Measurements from ENCODE around the gene INPP5A. TPM values are rescaled to one million over a fixed set of nuclear protein-coding genes. Genes with fewer than 3 reads are reported as not detected.
"Not testable (repeated sequence)": the region's sequence is repeated elsewhere in the genome, so short reads cannot be mapped to it uniquely, and the experiment has no call there.

Gene INPP5A
- total RNA-seq, 2 donors from 2014 or later: 9.2 to 14.5 TPM

DNA sequence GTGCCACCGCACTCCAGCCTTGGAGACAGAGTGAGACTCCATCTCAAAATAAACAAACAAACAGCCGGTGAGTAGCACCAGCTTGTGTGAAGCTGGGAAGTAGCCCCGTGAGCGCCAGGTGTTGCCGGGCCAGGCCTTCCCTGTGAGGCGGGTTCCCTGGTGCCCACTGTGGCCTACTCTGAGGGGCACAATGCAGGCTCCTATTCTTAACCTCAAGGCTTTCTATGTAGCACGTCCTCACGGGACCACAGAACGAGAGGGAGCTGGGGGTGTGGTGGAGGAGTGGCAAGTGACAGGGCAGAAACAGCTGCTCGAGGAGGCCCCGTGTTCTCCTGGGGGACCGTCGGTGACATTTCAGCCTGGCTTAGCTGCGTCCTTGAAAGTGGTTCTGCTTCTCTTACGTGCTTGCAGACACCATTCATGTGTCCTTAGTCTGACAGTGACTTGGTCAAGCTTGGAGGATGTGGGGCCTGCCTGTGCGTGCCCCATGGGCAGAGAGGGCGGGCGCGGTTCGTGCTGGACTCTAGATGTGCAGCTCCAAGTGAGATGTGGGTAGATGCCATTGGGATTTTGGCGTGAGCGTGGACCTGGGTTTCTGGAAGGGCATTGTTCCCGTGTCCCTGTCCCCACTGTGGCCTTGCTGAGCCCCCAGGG is 131.7 kb downstream of the INPP5A start:
- Histone ChIP-seq H3K4me1 (no peaks in the 10 kb centered on the region), H3K36me3 (replicated peaks in 1 of 2; ENCODE audit: insufficient read depth in 1 of 2, low read depth in 2 of 2) (no peaks in the 10 kb centered on the region), H3K27ac (no peak overlapping the region), H3K9me3 (no peaks in the 10 kb centered on the region), H3K27me3 (no peaks in the 10 kb centered on the region), H3K4me3 (no peak overlapping the region)
- intact Hi-C loops (cut with DNase I): no loop called here
- TF ChIP-seq POLR2A (IDR thresholded peaks at IDR 0.05): no peak
- TF ChIP-seq, protein P1, sequence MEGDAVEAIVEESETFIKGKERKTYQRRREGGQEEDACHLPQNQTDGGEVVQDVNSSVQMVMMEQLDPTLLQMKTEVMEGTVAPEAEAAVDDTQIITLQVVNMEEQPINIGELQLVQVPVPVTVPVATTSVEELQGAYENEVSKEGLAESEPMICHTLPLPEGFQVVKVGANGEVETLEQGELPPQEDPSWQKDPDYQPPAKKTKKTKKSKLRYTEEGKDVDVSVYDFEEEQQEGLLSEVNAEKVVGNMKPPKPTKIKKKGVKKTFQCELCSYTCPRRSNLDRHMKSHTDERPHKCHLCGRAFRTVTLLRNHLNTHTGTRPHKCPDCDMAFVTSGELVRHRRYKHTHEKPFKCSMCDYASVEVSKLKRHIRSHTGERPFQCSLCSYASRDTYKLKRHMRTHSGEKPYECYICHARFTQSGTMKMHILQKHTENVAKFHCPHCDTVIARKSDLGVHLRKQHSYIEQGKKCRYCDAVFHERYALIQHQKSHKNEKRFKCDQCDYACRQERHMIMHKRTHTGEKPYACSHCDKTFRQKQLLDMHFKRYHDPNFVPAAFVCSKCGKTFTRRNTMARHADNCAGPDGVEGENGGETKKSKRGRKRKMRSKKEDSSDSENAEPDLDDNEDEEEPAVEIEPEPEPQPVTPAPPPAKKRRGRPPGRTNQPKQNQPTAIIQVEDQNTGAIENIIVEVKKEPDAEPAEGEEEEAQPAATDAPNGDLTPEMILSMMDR (IDR thresholded peaks at IDR 0.05): no peak
- WGBS, 2 donors: 85 to 90% methylated on average over 10 to 23 of the region's 23 CpGs
- ATAC-seq: no peak
- peak in 2 of 4 donors; percentile 8 to 10 for DNase-seq

DNA sequence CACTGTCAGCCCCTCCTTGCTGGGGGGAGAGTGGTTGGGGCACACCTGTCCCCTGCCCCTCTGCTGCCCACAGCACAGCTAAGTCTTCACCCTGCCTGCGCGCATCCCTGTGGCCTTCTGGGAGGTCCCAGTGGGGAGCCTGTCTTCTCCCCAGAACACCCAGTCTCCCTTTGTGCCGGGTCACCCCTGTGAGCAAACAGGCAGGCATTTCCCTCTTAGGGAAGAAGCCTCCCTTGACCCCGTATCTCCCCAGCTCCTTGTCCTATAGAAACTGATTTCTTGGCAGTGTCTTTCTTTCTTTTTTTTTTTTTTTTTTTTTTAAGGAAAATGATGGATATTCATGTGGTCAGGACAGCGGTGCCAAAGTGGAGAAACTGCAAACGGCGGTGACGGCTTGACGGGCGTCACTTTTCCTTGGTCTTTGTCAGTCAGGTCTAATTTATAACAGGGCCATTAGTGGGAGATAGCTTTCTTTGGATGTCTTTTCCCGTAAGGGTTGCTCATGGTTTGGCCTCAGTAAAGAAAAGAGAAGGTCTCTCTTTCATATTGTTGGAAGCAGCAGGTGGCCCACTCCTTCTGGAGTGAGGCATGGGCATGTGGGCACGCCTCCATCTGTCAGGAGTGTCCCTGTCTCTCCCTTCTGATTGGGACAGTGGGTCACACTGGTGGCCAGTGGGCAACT is 133.1 kb downstream of the INPP5A start:
- Histone ChIP-seq H3K27ac (no peak overlapping the region), H3K27me3 (no peaks in the 10 kb centered on the region), H3K4me3 (no peak overlapping the region), H3K36me3 (replicated peaks in 1 of 2; ENCODE audit: insufficient read depth in 1 of 2, low read depth in 2 of 2) (no peaks in the 10 kb centered on the region), H3K4me1 (no peaks in the 10 kb centered on the region), H3K9me3 (no peaks in the 10 kb centered on the region)
- ATAC-seq (no peak), DNase-seq (peak in 2 of 4 donors; percentile 3 to 5)
- intact Hi-C loops (cut with DNase I): no loop called here
- TF ChIP-seq POLR2A (IDR thresholded peaks at IDR 0.05): no peak
- TF ChIP-seq, protein P1 (IDR thresholded peaks at IDR 0.05): no peak
- 93 to 97% methylated on average over 12 of the region's 12 CpGs for WGBS, 2 donors

DNA sequence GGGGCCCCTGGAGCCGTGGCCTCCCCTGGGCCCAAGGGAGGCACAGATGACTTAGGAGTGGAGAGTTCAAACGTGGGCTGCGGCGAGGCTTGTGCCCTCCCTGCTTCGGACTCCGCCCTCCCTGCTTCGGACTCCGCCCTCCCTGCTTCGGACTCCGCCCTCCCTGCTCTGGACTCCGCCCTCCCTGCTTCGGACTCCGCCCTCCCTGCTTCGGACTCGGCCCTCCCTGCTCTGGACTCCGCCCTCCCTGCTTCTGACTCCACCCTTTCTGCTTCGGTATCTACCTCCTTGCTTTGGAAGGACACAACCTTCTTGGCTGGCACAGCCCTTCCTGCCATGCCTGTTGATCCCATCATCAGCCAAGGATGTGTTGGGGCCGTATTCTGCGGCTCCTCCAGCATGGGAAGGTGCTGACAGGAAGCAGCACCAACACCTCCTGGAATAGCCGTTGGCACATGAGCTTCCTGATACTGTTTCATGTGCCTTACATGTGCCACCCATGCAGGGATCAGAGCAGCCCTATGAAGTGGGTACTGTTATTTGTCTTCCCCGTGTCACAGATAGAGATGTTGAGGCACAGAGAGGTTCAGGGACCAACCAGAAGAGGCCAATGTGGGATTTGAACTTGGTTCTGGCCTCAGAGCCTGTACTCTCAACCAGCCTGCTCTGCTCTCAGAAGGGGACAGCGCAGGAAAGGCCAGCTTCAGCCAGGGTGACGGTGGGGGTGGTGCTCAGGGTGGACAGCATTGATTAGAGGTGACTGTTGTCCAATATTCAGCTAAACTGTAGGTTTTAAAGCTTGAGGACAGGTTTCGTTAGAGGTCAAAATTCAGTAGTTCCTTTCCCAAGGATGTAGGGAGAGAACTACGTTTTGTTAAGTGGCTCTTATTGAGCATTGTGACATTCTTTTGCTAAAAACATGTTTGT is 133.9 kb downstream of the INPP5A start:
- TF ChIP-seq, protein P1 (IDR thresholded peaks at IDR 0.05): no peak
- TF ChIP-seq POLR2A (IDR thresholded peaks at IDR 0.05): no peak
- WGBS, 2 donors: 93% methylated on average over 25 of the region's 25 CpGs
- ATAC-seq: no peak
- Histone ChIP-seq H3K4me1 (peaks cover 5% of the 10 kb centered on the region), H3K27ac (no peak overlapping the region), H3K36me3 (replicated peaks in 1 of 2; ENCODE audit: insufficient read depth in 1 of 2, low read depth in 2 of 2) (no peaks in the 10 kb centered on the region), H3K9me3 (no peaks in the 10 kb centered on the region), H3K4me3 (no peak overlapping the region), H3K27me3 (no peaks in the 10 kb centered on the region)
- peak in 2 of 4 donors; percentile 8 to 11 for DNase-seq
- intact Hi-C loops (cut with DNase I): no loop called here

DNA sequence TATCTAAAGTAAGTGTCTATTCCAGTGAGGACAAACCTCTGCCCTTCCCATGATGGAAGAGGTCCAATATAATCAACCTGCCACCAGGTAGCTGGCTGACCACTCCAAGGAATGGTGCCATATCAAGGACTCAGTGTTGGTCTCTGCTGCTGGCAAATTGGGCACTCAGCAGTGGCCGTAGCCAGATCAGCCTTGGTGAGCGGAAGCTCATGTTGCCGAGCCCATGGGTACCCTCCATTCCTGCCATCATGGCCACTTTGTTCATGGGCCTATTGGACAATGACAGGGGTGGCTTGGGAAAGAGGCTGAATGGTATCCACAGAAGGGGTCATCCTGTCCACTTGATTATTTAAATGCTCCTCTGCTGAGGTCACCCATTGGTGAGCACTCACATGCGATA is 136.2 kb downstream of the INPP5A start:
- DNase-seq: peak in 1 of 4 donors; percentile 4
- H3K36me3 ChIP-seq (replicated peaks in 1 of 2; ENCODE audit: insufficient read depth in 1 of 2, low read depth in 2 of 2); H3K27ac ChIP-seq; H3K9me3 ChIP-seq; H3K27me3 ChIP-seq; intact Hi-C loops (cut with DNase I); H3K4me3 ChIP-seq; ATAC-seq: not testable (repeated sequence)
- H3K4me1 ChIP-seq: peaks cover 18% of the 10 kb centered on the region
- WGBS, 2 donors: 96 to 97% methylated on average over 1 to 4 of the region's 4 CpGs

DNA sequence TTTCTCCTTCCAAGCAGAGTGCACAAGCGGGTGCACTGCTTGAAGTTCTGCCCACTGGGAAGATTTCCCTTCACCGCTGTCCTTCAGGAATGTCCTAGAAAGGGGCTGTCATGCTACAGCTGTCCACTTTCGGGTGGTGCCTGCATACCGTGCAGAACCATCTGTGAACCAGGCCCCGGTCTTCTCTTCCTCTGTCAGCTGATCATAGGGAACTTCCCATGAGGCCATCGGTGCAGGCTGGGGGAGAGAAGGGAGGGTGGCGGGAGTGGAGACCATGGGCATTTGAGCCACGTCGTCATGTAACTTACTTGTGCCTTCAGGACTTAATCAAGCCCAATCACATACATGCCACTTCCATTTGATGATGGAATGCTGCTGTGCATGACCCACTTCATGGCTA is 136.7 kb downstream of the INPP5A start:
- H3K27me3 ChIP-seq: no peaks in the 10 kb centered on the region
- peaks cover 18% of the 10 kb centered on the region for H3K4me1 ChIP-seq
- TF ChIP-seq, protein P1 (IDR thresholded peaks at IDR 0.05): no peak
- no peaks in the 10 kb centered on the region for H3K36me3 ChIP-seq (replicated peaks in 1 of 2; ENCODE audit: insufficient read depth in 1 of 2, low read depth in 2 of 2)
- H3K9me3 ChIP-seq: no peaks in the 10 kb centered on the region
- DNase-seq (peak in 2 of 4 donors; percentile 4 to 5), ATAC-seq (no peak)
- H3K4me3 ChIP-seq: no peak overlapping the region
- 89 to 96% methylated on average over 9 of the region's 9 CpGs for WGBS, 2 donors
- intact Hi-C loops (cut with DNase I): no loop called here
- no peak overlapping the region for H3K27ac ChIP-seq
